Putamen (tissue), 1 donor: ENCODE data around the gene ME3.

ENCODE experiments used
- DNase-seq: peaks from one replicate; pipeline ENCODE4 v3.0.0-alpha.2; 2016; ENCODE audit warnings: low spot score

Gene ME3

DNA sequence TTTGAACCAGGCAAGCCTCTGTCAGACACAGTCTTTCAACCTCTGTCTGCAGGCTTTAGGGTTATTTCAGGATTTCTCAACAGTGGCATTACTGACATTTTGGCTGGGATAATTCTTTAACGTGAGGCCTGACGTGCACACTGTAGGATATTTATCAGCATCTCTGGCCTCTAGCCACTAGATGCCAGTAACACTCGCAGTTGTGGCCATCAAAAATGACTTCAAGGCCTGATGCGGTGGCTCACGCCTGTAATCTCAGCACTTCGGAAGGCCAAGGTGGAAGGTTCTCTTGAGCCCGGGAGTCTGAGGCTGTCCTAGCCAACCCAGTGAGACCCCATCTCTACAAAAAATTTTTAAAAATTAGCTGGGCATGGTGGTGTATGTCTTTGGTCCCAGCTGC, 184.7 kb downstream of the ME3 start:
- DNase-seq: no peak

GRCh38 chr11:86486261-86487030, 186.0 kb downstream of the ME3 start:
- DNase-seq: no peak

GRCh38 chr11:86484795-86485166, 187.6 kb downstream of the ME3 start:
- DNase-seq: no peak

DNA sequence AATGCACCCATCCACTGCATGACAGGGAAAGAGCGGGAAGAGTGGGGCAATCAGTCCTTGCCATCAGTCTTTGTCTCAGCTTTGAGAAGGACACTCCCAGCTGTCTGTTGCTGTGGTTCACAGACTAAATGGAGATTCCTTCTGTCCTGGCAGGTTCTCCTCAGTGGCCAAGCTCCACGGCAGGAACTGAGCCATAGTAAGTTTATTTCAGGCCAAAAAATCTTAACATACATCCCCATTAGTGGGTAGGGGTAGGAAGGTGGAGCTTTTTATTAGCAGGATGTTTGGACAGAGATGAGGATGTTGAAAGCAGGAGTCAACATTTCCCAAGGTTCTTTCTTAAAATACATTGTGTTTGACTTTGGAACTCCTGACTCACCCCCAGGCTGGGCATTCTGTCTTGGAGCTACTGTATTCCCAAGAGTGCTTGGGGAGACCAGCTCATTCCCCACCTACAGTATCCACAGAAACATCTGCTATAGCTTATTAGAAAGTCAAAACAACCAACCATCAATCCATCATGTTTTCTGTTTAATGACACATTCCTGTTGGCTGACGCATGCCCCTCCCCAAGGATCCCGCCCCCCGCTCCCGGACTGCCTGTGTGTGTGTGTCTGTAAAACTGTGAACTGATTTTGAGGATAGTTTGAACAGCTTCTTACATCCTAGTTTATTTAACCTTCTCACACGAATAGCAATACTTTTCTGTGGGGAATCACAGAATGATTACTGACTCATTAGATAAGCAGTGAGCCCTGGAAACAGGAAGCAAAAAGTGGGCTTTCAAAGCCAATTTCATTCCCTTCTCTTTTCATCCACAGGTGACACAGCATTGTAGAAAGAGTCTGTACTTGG, 188.2 kb downstream of the ME3 start:
- no peak for DNase-seq

DNA sequence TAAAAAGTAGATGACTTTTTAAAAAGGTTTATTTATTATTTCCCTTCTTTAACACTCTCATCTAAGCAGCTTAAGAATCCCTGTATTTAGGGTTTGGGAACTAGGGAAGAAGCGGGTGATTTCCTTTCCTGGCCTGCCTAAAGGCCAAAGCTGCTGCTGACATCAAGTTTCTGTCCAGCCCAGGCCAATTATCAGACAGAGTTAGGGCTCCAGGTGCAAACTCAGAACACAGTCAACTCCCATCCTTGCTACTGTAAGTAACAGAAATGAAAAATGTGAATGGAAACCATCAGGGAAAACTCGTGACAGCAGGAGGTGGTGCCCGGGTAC, 188.8 kb downstream of the ME3 start:
- no peak for DNase-seq

- no peak for DNase-seq
Observed at GRCh38 chr11:86482692-86483091, 189.7 kb downstream of the ME3 start.

DNA sequence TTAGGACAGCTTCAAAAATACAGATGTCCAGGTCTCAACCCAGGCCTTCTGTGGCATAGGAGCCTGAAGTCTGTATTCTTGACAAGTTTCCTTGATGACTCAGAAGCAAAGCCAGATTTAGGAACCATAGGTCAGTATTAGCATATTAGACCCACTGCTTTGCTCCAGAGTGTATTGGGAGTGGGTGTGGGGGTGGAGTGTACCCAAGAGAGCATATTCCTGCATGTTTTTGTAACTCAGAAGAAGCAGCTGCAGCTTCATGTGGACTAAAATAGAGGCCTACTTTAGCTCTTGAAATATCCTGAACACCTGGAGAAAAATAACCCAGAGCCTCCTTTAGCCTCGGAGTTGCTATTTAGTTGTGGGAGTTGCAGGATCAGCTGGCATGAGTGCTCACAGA, 191.0 kb downstream of the ME3 start:
- peak; percentile 15 for DNase-seq

- no peak for DNase-seq
Observed at GRCh38 chr11:86478348-86478747, 194.1 kb downstream of the ME3 start.

DNA sequence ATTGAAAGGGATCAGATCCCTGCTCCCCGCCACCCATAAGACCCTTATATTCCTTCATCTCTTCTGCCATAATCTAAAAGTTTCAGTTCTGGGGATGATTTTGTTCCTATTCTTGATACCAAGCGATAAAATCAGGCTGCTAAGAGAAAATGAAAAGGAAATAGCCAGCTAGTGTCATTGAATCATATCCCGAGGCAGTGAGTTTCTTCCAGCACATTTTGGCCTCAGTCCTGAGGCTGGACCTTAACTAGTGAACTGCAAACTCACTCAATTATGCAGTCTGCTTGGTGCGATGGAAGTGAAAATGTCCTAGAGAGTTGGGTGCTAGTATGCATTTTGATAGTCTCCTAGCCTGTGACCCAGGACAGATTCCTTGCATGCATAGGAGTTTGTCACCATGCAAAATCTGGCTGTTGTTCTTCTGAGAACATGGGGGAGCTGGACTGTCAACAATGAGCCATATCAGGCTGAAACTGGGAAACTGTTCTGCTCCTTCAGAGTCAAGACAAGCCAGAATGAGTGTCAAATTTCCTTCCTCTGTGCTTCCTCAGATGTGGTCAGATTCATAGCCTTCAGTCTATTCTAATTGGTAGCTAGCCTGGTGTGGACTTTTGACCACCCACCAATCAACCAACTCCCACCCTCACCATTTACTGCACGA, 194.8 kb downstream of the ME3 start:
- no peak for DNase-seq

- no peak for DNase-seq
Observed at GRCh38 chr11:86476109-86476861, 196.1 kb downstream of the ME3 start.

DNA sequence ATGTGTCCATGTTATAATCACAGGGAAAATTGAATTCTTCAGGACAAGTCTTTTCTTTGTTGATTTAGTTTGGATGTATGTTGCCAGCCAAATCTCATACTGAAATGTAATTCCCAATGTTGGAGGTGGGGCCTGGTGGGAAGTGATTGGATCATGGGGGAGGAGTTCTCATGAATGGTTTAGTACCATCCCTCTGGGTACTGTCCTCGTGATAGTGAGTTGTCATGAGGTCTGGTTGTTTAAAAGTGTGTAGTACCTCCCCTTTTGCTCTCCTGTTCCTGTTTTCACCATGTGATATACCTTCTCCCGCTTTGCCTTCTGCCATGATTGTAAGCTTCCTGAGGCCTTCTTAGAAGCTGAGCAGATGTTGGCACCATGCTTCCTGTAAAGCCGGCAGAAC, 197.4 kb downstream of the ME3 start:
- no peak for DNase-seq

- no peak for DNase-seq
Observed at GRCh38 chr11:86473991-86474833, 198.2 kb downstream of the ME3 start.

DNA sequence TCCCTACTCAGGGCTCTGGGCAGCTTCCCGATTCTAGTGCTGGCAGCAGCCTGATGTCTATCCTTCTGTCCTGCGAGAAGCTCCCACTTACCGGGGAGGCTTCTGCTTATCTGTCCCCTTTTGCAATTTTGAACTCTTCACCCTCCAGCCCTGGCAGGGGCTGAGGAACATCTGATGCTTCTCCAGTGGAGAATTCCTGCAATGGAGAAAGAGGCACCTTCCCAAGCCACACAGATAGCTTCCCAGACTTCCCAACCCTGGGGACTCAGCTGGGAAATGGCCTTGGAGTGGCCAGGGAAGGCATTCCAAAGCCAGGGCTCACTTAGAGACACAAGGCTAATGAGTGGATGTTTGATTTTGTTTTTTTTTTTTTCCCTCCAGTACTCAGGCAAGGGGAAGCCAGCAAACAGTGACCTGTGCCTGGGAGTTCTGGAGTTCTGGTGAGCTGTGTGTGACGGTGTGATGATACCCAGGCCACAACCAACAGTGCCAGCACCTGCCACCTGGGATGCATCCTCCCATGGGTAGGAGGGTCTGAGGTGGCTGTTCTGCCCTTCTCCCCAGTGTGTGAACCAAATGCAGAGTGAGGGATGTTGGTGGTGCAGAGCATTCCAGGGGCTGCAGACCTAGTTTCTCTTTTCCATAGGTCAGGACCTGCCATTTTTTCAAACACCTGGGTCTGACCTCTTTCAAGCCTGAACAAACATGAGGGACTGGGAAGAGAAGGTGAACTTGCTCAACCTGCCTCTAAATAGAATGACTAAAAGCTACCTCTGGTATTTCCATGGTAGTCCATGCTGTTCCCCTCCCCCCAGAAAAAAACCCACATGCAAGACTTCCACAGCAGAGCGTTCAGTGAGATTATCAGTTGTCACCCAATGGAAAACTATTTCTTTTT, 202.7 kb downstream of the ME3 start:
- no peak for DNase-seq

DNA sequence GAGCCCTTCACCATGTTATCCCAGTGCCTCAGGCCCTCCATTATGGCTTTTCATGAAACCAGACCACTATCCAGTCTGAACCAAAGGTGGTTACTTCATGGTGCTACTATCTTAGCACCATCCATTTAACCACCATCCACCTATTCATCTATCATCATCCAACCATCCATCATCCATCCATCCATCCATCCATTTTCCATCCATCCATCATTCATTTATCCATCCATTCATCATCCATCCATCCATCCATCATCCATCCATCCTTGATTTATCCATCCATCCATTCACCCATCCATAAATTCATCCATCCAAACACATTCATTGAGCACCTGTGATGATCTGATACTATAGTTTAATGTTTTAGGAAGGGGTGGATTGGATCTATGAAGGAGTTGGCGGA, 204.2 kb downstream of the ME3 start:
- no peak for DNase-seq

DNA sequence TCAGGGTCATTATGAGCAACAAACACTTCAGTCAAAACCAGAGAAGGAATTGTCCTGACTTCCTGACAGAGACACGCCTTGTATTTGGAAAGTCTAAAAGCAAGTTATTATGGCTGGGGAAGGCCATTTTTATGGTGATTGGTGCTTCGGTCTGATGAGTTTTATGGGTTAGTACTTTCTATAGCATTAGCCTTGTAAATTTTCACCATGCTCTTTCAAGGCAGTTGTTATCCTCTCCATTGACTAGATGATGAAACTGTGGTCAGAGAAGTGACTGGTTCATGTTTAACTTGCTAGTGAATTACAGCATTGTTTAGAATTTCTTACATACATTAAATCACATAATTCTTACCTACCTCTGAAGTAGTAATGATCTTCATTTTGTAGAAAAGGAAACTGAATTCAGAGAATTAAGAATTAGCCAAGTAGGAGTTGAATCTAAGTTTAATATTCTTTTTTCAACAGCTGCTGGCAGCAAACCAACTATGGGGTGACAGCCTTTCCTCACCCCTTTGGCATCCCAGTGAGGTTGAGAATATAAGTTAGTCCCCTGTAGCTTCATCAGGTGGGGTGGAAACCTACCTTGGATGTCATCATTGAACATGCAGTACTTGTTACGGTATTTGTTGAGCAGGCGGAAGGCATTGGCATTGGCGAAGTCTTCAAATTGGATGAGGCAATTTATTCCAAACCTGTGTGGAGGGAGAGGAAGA, 207.8 kb downstream of the ME3 start:
- DNase-seq: no peak

DNA sequence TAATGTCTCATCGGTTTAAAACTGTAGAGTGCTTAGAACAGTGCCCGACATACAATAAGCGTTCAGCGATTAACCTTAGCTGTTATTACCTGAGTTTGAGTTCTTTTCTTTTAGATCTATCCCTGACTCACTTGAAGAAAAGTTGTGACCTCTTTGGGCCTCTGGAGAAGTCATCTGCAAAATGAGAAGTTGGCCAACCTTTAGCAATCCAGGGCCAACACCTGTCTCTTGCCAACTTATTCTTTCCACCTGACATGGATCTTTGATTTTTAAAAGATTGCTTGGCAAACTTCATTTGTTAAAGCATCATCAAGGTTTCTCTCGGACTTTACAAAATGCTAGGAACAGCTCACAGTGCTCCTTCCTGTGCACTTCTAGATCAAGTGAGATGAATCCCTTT, 208.5 kb downstream of the ME3 start:
- DNase-seq: no peak

DNA sequence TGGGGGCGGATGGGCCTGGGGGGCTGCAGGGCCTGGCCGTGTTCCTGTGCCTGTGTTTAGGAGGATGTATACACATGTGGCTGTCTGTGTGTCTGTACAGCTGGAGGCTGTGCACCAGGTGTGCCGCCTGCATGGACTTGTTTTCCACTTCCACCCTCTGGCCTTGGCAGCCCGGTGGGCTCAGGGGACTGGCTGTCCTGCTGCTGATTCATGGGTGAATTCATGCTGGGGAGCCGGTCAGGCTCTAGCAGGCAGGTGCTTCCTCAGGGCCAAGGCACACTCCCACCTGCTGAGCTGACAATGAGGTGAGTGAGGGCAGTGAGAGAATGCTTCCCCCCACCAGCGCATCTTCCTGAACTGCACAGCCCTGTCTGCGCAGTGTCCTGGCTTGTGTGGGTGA, 209.3 kb downstream of the ME3 start:
- no peak for DNase-seq

GRCh38 chr11:86461892-86462291, 210.5 kb downstream of the ME3 start:
- DNase-seq: no peak

DNA sequence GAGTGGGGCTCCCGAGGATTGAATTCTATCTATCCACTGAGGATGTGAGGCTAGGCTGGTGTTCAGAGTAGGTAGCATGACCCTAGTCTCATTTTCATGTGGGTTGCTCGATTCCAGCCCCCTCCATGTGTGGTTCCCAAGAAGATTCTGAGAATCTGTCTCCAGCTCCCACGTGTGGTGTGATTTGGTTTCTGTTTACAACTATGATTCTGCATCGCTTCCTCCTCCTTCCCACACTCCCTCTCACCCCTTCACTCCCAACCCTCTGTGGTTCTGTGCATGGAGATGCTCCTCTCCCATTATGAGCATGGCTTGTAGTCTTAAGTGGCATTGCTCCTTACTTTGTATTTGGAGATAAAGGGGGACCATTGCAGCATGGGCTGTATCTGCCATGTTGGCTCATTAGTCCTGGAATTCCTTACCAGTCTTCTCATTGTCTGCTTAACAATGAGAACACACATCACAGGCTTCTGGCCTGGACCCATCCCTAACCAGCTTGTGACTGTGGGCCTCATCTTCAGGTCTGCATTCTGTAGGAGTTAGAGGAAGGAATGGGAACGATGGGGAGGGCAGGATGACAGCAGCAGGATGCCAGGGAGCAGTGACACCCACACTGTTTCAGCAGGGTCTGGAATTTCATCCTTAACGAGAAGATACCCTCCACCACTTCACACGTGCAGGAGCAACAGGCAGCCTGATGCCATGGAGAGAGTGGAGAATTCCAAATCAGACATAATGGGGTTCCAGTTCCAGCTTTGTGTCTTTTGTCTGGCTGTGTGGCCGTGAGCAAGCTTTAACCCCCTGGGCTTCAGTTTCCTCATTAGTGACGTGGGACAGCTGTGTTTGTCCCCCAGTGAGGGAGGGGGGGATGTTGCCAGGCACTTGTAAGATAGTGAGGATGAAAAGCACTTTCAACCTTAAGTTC, 211.7 kb downstream of the ME3 start:
- no peak for DNase-seq
